CD4-positive, alpha-beta T cell (primary cell): ENCODE measurements around the gene TMEM95. TPM values are rescaled to one million over a fixed set of nuclear protein-coding genes. Genes with fewer than 3 reads are reported as not detected.

Source experiments
- ATAC-seq: fragments of 200-7000 bp; cut with Tn5 transposase; one replicate; pipeline ENCODE4 v1.10.0; 2022; ENCODE audit warnings: mild to moderate bottlenecking; ENCODE audit not compliant: poor library complexity
- CTCF ChIA-PET: fragments of 350-600 bp; sonication (Branson Sonifier 250); formaldehyde crosslinking; loops from one replicate; lab custom pipeline; 2021; ENCODE audit warnings: antibody characterized with exemption, inconsistent platforms; lab: Charles Lee
- POLR2A ChIA-PET: fragments of 350-600 bp; sonication (Branson Sonifier 250); formaldehyde crosslinking; loops from one replicate; lab custom pipeline; 2021; ENCODE audit warnings: antibody characterized with exemption, inconsistent platforms; lab: Charles Lee
- DNase-seq, 14 experiments: peaks; one replicate each; pipeline ENCODE4 v3.0.0-alpha.2; 2013 to 2020; ENCODE audit warnings: mixed read lengths in 2 of 14
- H3K27ac ChIP-seq, 2 donors: one replicate each; pipeline versions ENCODE4 v1.5.1 to v1.7.0; 2013; ENCODE audit warnings: low read length in 2 of 2, low read depth in 1 of 2, mild to moderate bottlenecking in 1 of 2
- H3K27me3 ChIP-seq, 2 experiments: 1 replicate in 1 of 2; 2 replicates in 1 of 2; pipeline versions ENCODE4 v1.6.1 to v1.7.0; 2013; ENCODE audit warnings: low read length in 2 of 2, control low read depth in 1 of 2, mild to moderate bottlenecking in 1 of 2, moderate library complexity in 1 of 2; ENCODE audit not compliant: insufficient read depth in 2 of 2, control insufficient read depth in 1 of 2
- H3K36me3 ChIP-seq: one replicate; pipeline ENCODE4 v1.6.1; 2013; ENCODE audit warnings: low read length, control low read depth; ENCODE audit not compliant: insufficient read depth
- H3K4me1 ChIP-seq: one replicate; pipeline ENCODE4 v1.6.1; 2013; ENCODE audit warnings: low read length, control low read depth; ENCODE audit not compliant: insufficient read depth
- H3K4me3 ChIP-seq: one replicate; pipeline ENCODE4 v1.5.1; 2013; ENCODE audit warnings: mild to moderate bottlenecking, low read length, moderate library complexity
- H3K9me3 ChIP-seq, 2 experiments: 1 replicate in 1 of 2; 2 replicates in 1 of 2; pipeline versions ENCODE4 v1.6.1 to v1.7.0; 2013; ENCODE audit warnings: low read length in 2 of 2, mild to moderate bottlenecking in 2 of 2, control low read depth in 1 of 2, moderate library complexity in 1 of 2; ENCODE audit not compliant: control insufficient read depth in 1 of 2, insufficient read depth in 1 of 2
- H3K27ac Mint-ChIP-seq: one replicate; pipeline ENCODE4 v1.8.0; 2020; ENCODE audit warnings: mixed read lengths
- H3K27me3 Mint-ChIP-seq: one replicate; pipeline ENCODE4 v1.8.0; 2021; ENCODE audit warnings: mixed read lengths
- H3K36me3 Mint-ChIP-seq: one replicate; pipeline ENCODE4 v1.8.0; 2021; ENCODE audit warnings: low read depth, mixed read lengths
- H3K4me1 Mint-ChIP-seq: one replicate; pipeline ENCODE4 v1.8.0; 2021; ENCODE audit warnings: low read depth, mixed read lengths
- H3K4me3 Mint-ChIP-seq: one replicate; pipeline ENCODE4 v1.8.0; 2020; ENCODE audit warnings: mild to moderate bottlenecking, mixed read lengths
- H3K9me3 Mint-ChIP-seq: one replicate; pipeline ENCODE4 v1.8.0; 2020; ENCODE audit warnings: mixed read lengths
- intact Hi-C, 2 experiments: fragments of 100-400 bp; cut with DNase I in 1 of 2; cut with micrococcal nuclease in 1 of 2; formaldehyde crosslinking; loops; one replicate each; pipeline versions ENCODE4 v1.15.1 to v1.9.0; 2023 to 2025; cut with DNase I, micrococcal nuclease
- total RNA-seq, 174 experiments: library from RNA in 2 of 174; stranded (reverse) in 2 of 174; gene quantifications; one replicate each; pipeline ENCODE4 v1.2.3 and lab custom pipeline; 2021 to 2026
- TF ChIP-seq, protein P1 (sequence below): fragments of 200-600 bp; IDR thresholded peaks from one replicate; pipeline ENCODE4 v1.8.0; 2022; ENCODE audit warnings: antibody characterized with exemption, mild to moderate bottlenecking

TMEM95 gene
- total RNA-seq, 2 experiments from 2014 or later, result not detected

- ChIA-PET CTCF (interaction anchor here (1.2 to 1.5 kb wide), 2 partner anchors 11 to 22 kb away, joined by 4 read pairs; partner anchors contain the start of gene NEURL4), POLR2A (interaction anchor here (0.8 to 4.1 kb wide), 8 partner anchors 11 to 176 kb away, joined by 3 to 52 read pairs (median 6); partner anchors contain the start of genes ACAP1, GABARAP, NEURL4 and POLR2A)
- H3K36me3 Mint-ChIP-seq, result peaks cover 56% of the 10 kb centered on the region
- ATAC-seq (no peak), DNase-seq (peak; percentile 31 to 86 (median 57))
- H3K9me3 Mint-ChIP-seq, result no peaks in the 10 kb centered on the region
- H3K4me1 Mint-ChIP-seq, result peaks cover 51% of the 10 kb centered on the region
- H3K27me3 Mint-ChIP-seq, result no peaks in the 10 kb centered on the region
- peaks cover 47% of the 10 kb centered on the region for H3K4me1 ChIP-seq
- intact Hi-C loops, result loop anchor here (1.0 to 5.0 kb wide), 6 partner anchors 56 to 265 kb away; partner anchors contain the start of genes ELP5 (in 2 of the 2), CTDNEP1 (in 1 of the 2), FGF11 (in 1 of the 2) and POLR2A (in 1 of the 2)
- H3K36me3 ChIP-seq, result peaks cover 38% of the 10 kb centered on the region
- peak overlapping the region; percentile 76 for H3K4me3 ChIP-seq
- TF ChIP-seq, protein P1, sequence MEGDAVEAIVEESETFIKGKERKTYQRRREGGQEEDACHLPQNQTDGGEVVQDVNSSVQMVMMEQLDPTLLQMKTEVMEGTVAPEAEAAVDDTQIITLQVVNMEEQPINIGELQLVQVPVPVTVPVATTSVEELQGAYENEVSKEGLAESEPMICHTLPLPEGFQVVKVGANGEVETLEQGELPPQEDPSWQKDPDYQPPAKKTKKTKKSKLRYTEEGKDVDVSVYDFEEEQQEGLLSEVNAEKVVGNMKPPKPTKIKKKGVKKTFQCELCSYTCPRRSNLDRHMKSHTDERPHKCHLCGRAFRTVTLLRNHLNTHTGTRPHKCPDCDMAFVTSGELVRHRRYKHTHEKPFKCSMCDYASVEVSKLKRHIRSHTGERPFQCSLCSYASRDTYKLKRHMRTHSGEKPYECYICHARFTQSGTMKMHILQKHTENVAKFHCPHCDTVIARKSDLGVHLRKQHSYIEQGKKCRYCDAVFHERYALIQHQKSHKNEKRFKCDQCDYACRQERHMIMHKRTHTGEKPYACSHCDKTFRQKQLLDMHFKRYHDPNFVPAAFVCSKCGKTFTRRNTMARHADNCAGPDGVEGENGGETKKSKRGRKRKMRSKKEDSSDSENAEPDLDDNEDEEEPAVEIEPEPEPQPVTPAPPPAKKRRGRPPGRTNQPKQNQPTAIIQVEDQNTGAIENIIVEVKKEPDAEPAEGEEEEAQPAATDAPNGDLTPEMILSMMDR, result no peak
- H3K27me3 ChIP-seq, result no peaks in the 10 kb centered on the region
- peak overlapping the region; percentile 98 for H3K27ac Mint-ChIP-seq
- H3K9me3 ChIP-seq, result no peaks in the 10 kb centered on the region
- peak overlapping the region; percentile 92 for H3K4me3 Mint-ChIP-seq
- peak overlapping the region; percentile 97 to 99 for H3K27ac ChIP-seq
These were observed 47.0 kb upstream of the TMEM95 start for GRCh38 chr17:7307686-7308624.

DNA sequence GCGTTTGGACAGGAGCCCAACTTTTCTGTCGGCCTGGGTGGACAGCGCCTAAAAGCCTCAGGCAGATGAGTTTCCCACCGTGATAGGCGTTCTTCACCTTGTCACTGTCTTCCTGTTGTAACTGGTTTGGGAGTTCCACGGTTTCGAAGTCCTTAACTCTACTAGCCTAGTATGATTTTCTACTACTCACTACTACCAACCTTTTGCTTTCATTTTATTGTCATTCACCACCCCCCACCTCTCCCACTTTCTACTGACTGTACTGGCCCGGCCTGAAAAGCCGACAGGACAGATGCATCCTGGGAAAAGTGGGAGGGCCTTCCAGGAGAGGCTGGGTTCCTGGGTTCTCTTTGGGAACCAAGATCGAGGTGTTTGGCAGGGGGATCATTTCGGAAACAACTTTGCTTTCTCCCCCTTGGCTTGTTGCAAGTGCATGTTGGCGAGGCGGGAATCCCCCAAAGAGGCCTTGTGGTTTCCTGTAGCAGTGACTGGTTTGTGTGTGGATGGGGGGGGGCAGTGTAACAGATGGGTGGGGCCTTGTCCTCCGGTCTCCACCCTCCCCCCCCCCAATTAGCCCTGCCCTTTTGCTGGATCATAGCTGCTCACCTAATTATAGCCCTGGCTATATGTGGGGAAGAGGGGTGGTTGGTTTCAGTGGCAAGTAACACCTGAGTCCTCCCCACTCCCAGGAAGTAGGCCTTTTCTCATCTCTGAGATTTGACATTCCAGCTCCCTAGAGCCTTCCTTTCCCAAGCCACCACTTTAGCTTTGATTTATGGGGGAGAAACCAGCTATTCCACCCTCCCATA is 46.1 kb upstream of the TMEM95 start:
- H3K9me3 ChIP-seq, result no peaks in the 10 kb centered on the region
- Mint-ChIP-seq H3K4me3 (peak overlapping the region; percentile 92), H3K9me3 (no peaks in the 10 kb centered on the region), H3K4me1 (peaks cover 60% of the 10 kb centered on the region), H3K27ac (peak overlapping the region; percentile 98), H3K36me3 (peaks cover 65% of the 10 kb centered on the region), H3K27me3 (no peaks in the 10 kb centered on the region)
- ATAC-seq (peak; percentile 37), DNase-seq (peak; percentile 74 to 98 (median 80))
- H3K36me3 ChIP-seq, result peaks cover 47% of the 10 kb centered on the region
- H3K27ac ChIP-seq, result peak overlapping the region; percentile 97 to 99
- ChIA-PET CTCF (interaction anchor here (1.2 to 1.5 kb wide), 4 partner anchors 12 to 28 kb away, joined by 3 to 4 read pairs (median 4); partner anchors contain the start of genes ACAP1 and NEURL4), POLR2A (interaction anchor here (0.6 to 4.1 kb wide), 15 partner anchors 12 to 914 kb away, joined by 3 to 52 read pairs (median 4); partner anchors contain the start of genes ACAP1, CTDNEP1, GABARAP and MPDU1)
- intact Hi-C loops, result loop anchor here (5.0 kb wide), 4 partner anchors 57 to 173 kb away; partner anchors contain the start of genes CTDNEP1 (in 1 of the 2), ELP5 (in 1 of the 2), FGF11 (in 1 of the 2) and POLR2A (in 1 of the 2)
- TF ChIP-seq, protein P1, result no peak
- H3K27me3 ChIP-seq, result no peaks in the 10 kb centered on the region
- H3K4me1 ChIP-seq, result peaks cover 56% of the 10 kb centered on the region
- H3K4me3 ChIP-seq, result peak overlapping the region; percentile 76
